T-helper 22 cell (primary cell): ENCODE results near the gene AEBP1.

Source experiments
- DNase-seq: peaks from one replicate; pipeline ENCODE4 v3.0.0-alpha.2; 2020; ENCODE audit warnings: low read depth

Gene AEBP1

GRCh38 chr7:44103923-44104859 is at the start of gene AEBP1:
Gene AEBP1 (plus strand): TSS chr7:44104345. CDS start chr7:44104666, 321 bp downstream.
- no peak for DNase-seq

GRCh38 chr7:44056681-44057080 is 47.5 kb upstream of the AEBP1 start:
- no peak for DNase-seq

GRCh38 chr7:44057181-44057848 is 46.8 kb upstream of the AEBP1 start:
- DNase-seq: no peak

GRCh38 chr7:44057849-44058758 is 46.0 kb upstream of the AEBP1 start:
- DNase-seq: no peak

- no peak for DNase-seq
Observed at GRCh38 chr7:44058759-44059218, 45.4 kb upstream of the AEBP1 start.

GRCh38 chr7:44059219-44060090 is 44.7 kb upstream of the AEBP1 start:
- no peak for DNase-seq

- no peak for DNase-seq
Observed at GRCh38 chr7:44060091-44060947, 43.8 kb upstream of the AEBP1 start.

GRCh38 chr7:44060948-44061644 is 43.0 kb upstream of the AEBP1 start:
- no peak for DNase-seq

- DNase-seq: no peak
Observed at GRCh38 chr7:44061645-44062179, 42.4 kb upstream of the AEBP1 start.

GRCh38 chr7:44062180-44062902 is 41.8 kb upstream of the AEBP1 start:
- DNase-seq: no peak

GRCh38 chr7:44062903-44063295 is 41.2 kb upstream of the AEBP1 start:
- DNase-seq: no peak

- DNase-seq: no peak
Observed at GRCh38 chr7:44063547-44063893, 40.6 kb upstream of the AEBP1 start.

- no peak for DNase-seq
Observed at GRCh38 chr7:44063894-44064651, 40.1 kb upstream of the AEBP1 start.

GRCh38 chr7:44064791-44065430 is 39.2 kb upstream of the AEBP1 start:
- no peak for DNase-seq

- DNase-seq: no peak
Observed at GRCh38 chr7:44065431-44066110, 38.6 kb upstream of the AEBP1 start, which contains the start of gene PGAM2. Gene PGAM2 (minus strand): TSS chr7:44065567. CDS start chr7:44065529, 38 bp downstream.

GRCh38 chr7:44066111-44066460 is 38.1 kb upstream of the AEBP1 start:
- DNase-seq: no peak
